GM18858 (cell line): ENCODE measurements around the gene SLC35E4.

Experiments
- ATAC-seq: cut with Tn5 transposase; IDR thresholded peaks from one replicate; pipeline ENCODE4 v1.9.1; 2021; ENCODE audit not compliant: unreplicated experiment

The SLC35E4 gene

GRCh38 chr22:30685178-30685577 is 49.6 kb downstream of the SLC35E4 start:
- ATAC-seq = no peak

- no peak for ATAC-seq
Measured at GRCh38 chr22:30687358-30687757, 51.8 kb downstream of the SLC35E4 start.

- no peak for ATAC-seq
Measured at GRCh38 chr22:30689622-30690021, 54.0 kb downstream of the SLC35E4 start.

GRCh38 chr22:30691204-30691603 is 55.6 kb downstream of the SLC35E4 start:
- ATAC-seq = no peak

GRCh38 chr22:30694171-30694639 is 58.6 kb downstream of the SLC35E4 start:
- no peak for ATAC-seq

GRCh38 chr22:30694640-30695350 is 59.2 kb downstream of the SLC35E4 start, which contains the start of gene OSBP2:
OSBP2 (plus strand) TSS chr22:30694874; CDS start chr22:30694910, 36 bp downstream.
- ATAC-seq = no peak

GRCh38 chr22:30695351-30695851 is 59.8 kb downstream of the SLC35E4 start:
- ATAC-seq = no peak

GRCh38 chr22:30695871-30696655 is 60.5 kb downstream of the SLC35E4 start:
- no peak for ATAC-seq
